Upper lobe of left lung (tissue), 6 donors: Measurements from ENCODE around the gene ZDHHC1. TPM values are rescaled to one million over a fixed set of nuclear protein-coding genes. Genes with fewer than 3 reads are reported as not detected.

Experiments used
- ATAC-seq, 2 donors: fragments of 200-7000 bp; cut with Tn5 transposase; one replicate each; pipeline ENCODE4 v1.9.1; 2022; ENCODE audit warnings: mild to moderate bottlenecking in 2 of 2, moderate library complexity in 2 of 2; ENCODE audit not compliant: low FRiP score in 2 of 2
- DNase-seq, 2 donors: peaks; one replicate each; pipeline ENCODE4 v3.0.0-alpha.2; 2019 to 2020
- H3K27ac ChIP-seq, 4 donors: fragments of 200-600 bp; sonication (generic); one replicate each; pipeline ENCODE4 v1.5.1; 2016 to 2019
- H3K27me3 ChIP-seq, 4 donors: fragments of 200-600 bp; sonication (generic); one replicate each; pipeline ENCODE4 v1.5.1; 2017 to 2019
- H3K36me3 ChIP-seq, 4 donors: fragments of 200-600 bp; sonication (generic); one replicate each; pipeline ENCODE4 v1.5.1; 2016 to 2019
- H3K4me1 ChIP-seq, 4 donors: fragments of 200-600 bp; sonication (generic); one replicate each; pipeline ENCODE4 v1.5.1; 2018 to 2019
- H3K4me3 ChIP-seq, 4 donors: fragments of 200-600 bp; sonication (generic); one replicate each; pipeline ENCODE4 v1.5.1; 2017 to 2019; ENCODE audit warnings: mild to moderate bottlenecking in 2 of 4, moderate library complexity in 1 of 4
- H3K9me3 ChIP-seq, 4 donors: fragments of 200-600 bp; sonication (generic); one replicate each; pipeline ENCODE4 v1.5.1; 2018 to 2019
- CTCF ChIP-seq, 6 experiments: fragments of 450-650 bp in 4 of 6; fragments of 200-600 bp in 2 of 6; sonication (generic) in 2 of 6; IDR thresholded peaks; one replicate each; pipeline ENCODE4 v1.5.1; 2016 to 2019; ENCODE audit warnings: antibody characterized with exemption in 6 of 6
- EP300 ChIP-seq, 4 donors: sonication (generic); formaldehyde crosslinking; IDR thresholded peaks; one replicate each; pipeline ENCODE4 v1.5.1; 2017; ENCODE audit warnings: antibody characterized with exemption in 4 of 4, control low read depth in 2 of 4
- POLR2A ChIP-seq, 4 donors: fragments of 450-650 bp; IDR thresholded peaks; one replicate each; pipeline ENCODE4 v1.5.1; 2016 to 2017; ENCODE audit warnings: antibody characterized with exemption in 4 of 4, mild to moderate bottlenecking in 2 of 4
- POLR2AphosphoS5 ChIP-seq, 2 donors: sonication (generic); formaldehyde crosslinking; IDR thresholded peaks; one replicate each; pipeline ENCODE4 v1.5.1; 2017; ENCODE audit warnings: antibody characterized with exemption in 2 of 2
- WGBS, 2 donors: methylation state at CpG; one replicate each; pipeline ENCODE4 v1.1.5; 2017 to 2018; 5-methylcytosine and 5-hydroxymethylcytosine counted together
- total RNA-seq, 6 donors: library from RNA; depleted of rRNA in 4 of 6; stranded (reverse); fragments of >200 nt in 4 of 6; gene quantifications; one replicate each; pipeline versions ENCODE4 v1.1.0 to v1.2.1, GENCODE V29; 2016 to 2021
- donor health status: DM: no; HTN: no; CAD: no; lungs with moderate emphysema.
- donor health status: DM: no; HTN: yes; CAD: no; lungs with severe emphysema.

Gene ZDHHC1
- total RNA-seq, 6 donors from 2014 or later, result 14.7 to 49.2 (median 21.4) TPM

DNA sequence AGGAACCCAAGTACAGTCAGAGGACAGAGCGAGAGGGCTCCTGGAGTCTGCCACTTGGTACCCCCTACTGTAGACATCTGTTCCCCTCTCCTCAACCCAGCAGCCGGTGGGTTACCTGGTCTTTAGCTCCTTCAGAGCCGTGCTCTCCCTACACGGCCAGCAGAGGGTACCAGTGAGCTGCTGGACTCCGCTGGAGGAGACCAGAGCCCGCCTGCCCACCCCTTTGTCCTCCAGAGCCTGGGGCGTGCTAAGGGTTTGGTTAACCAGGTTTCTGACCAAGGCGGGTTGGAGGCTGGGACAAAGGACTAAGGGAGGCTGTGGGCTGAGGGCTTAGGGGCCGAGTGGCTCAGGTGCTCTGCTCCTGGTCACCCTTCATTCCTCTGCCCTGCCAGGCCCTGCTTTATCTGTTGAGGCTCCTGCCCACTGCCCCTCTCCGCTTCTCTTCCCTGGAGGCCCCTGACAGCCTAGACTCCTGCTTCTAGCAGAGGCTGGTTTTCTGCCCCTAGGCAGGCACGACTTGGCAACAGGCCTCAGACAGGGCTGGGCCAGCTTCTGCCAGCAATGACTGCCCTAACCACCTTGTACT lies 12.0 kb upstream of the ZDHHC1 start:
- ATAC-seq, result peak; percentile 77
- TF ChIP-seq POLR2AphosphoS5 (IDR thresholded peaks at IDR 0.05) (no peak), CTCF (IDR thresholded peaks at IDR 0.05) (peak; percentile 64 to 88 (median 76))
- Histone ChIP-seq H3K27me3 (peaks cover 0 to 12% (median 4%) of the 10 kb centered on the region in 4 donors), H3K27ac (no peak overlapping the region), H3K4me1 (peaks cover 27 to 50% (median 41%) of the 10 kb centered on the region in 4 donors), H3K4me3 (no peak overlapping the region), H3K9me3 (no peaks in the 10 kb centered on the region), H3K36me3 (no peaks in the 10 kb centered on the region)
- WGBS, 2 donors, result 46 to 49% methylated on average over 2 to 3 of the region's 11 CpGs
- DNase-seq, result peak in 1 of 2 donors; percentile 83

GRCh38 chr16:67426950-67427349 lies 10.7 kb upstream of the ZDHHC1 start:
- WGBS, 2 donors, result 81% methylated on average over 7 of the region's 7 CpGs
- DNase-seq (no peak), ATAC-seq (peak in 1 of 2 donors; percentile 54)

DNA sequence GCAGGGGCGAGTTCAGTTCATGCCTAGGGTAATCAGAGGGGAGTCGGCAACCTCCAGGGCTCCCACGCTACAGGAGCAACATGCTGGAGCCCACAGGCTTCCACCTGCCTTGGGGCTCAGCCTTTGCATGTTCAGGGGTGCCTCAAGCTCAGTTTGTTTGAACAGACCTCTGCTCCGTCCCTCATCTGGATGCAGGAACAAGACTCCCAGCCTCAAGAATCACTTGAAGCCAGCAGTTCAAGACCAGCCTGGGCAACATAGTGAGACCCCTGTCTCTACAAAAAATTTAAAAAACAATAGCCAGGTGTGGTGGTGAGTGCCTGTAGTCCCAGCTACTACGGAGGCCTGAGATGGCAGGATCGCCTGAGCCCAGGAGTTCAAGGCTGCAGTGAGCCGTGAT lies 9.7 kb upstream of the ZDHHC1 start:
- no peaks in the 10 kb centered on the region for H3K36me3 ChIP-seq
- H3K4me1 ChIP-seq, result peaks cover 14 to 33% (median 26%) of the 10 kb centered on the region in 4 donors
- ATAC-seq (no peak), DNase-seq (no peak)
- 95 to 97% methylated on average over 4 to 7 of the region's 7 CpGs for WGBS, 2 donors
- H3K27ac ChIP-seq, result no peak overlapping the region
- H3K4me3 ChIP-seq, result no peak overlapping the region
- peaks cover 0 to 12% (median 4%) of the 10 kb centered on the region in 4 donors for H3K27me3 ChIP-seq
- H3K9me3 ChIP-seq, result no peaks in the 10 kb centered on the region
- TF ChIP-seq POLR2A (IDR thresholded peaks at IDR 0.05), result no peak
- TF ChIP-seq CTCF (IDR thresholded peaks at IDR 0.05), result no peak
- TF ChIP-seq EP300 (IDR thresholded peaks at IDR 0.05), result no peak
- no peak for TF ChIP-seq POLR2AphosphoS5 (IDR thresholded peaks at IDR 0.05)

More at GRCh38 chr16:67426950-67427349, 10.7 kb upstream of the ZDHHC1 start:
- H3K36me3 ChIP-seq, result no peaks in the 10 kb centered on the region
- H3K27me3 ChIP-seq, result peaks cover 0 to 12% (median 4%) of the 10 kb centered on the region in 4 donors
- H3K9me3 ChIP-seq, result no peaks in the 10 kb centered on the region
- H3K4me1 ChIP-seq, result peaks cover 21 to 39% (median 34%) of the 10 kb centered on the region in 4 donors
- TF ChIP-seq EP300 (IDR thresholded peaks at IDR 0.05), result no peak
- no peak for TF ChIP-seq POLR2A (IDR thresholded peaks at IDR 0.05)
- TF ChIP-seq POLR2AphosphoS5 (IDR thresholded peaks at IDR 0.05), result no peak
- no peak for TF ChIP-seq CTCF (IDR thresholded peaks at IDR 0.05)
- no peak overlapping the region for H3K27ac ChIP-seq
- no peak overlapping the region for H3K4me3 ChIP-seq

GRCh38 chr16:67425580-67425979 lies 9.3 kb upstream of the ZDHHC1 start:
- DNase-seq, result no peak
- TF ChIP-seq POLR2AphosphoS5 (IDR thresholded peaks at IDR 0.05), result no peak
- TF ChIP-seq POLR2A (IDR thresholded peaks at IDR 0.05), result no peak
- no peak for ATAC-seq
- H3K27ac ChIP-seq, result no peak overlapping the region
- no peak overlapping the region for H3K4me3 ChIP-seq
- H3K4me1 ChIP-seq, result peaks cover 12 to 29% (median 22%) of the 10 kb centered on the region in 4 donors
- 81 to 85% methylated on average over 4 of the region's 4 CpGs for WGBS, 2 donors
- H3K36me3 ChIP-seq, result no peaks in the 10 kb centered on the region
- peaks cover 0 to 12% (median 4%) of the 10 kb centered on the region in 4 donors for H3K27me3 ChIP-seq
- no peaks in the 10 kb centered on the region for H3K9me3 ChIP-seq

- Histone ChIP-seq H3K4me3 (no peak overlapping the region), H3K9me3 (no peaks in the 10 kb centered on the region), H3K36me3 (no peaks in the 10 kb centered on the region), H3K4me1 (peaks cover 7 to 23% (median 17%) of the 10 kb centered on the region in 4 donors), H3K27ac (no peak overlapping the region), H3K27me3 (peaks cover 0 to 7% (median 2%) of the 10 kb centered on the region in 4 donors)
- TF ChIP-seq POLR2AphosphoS5 (IDR thresholded peaks at IDR 0.05), result no peak
- no peak for TF ChIP-seq EP300 (IDR thresholded peaks at IDR 0.05)
- TF ChIP-seq CTCF (IDR thresholded peaks at IDR 0.05), result no peak
- no peak for TF ChIP-seq POLR2A (IDR thresholded peaks at IDR 0.05)
- WGBS, 2 donors, result 49 to 61% methylated on average over 6 of the region's 6 CpGs
- ATAC-seq (no peak), DNase-seq (no peak)
These were observed 8.8 kb upstream of the ZDHHC1 start for GRCh38 chr16:67425061-67425460.
